Measurements from ENCODE around the gene MYO19. TPM values are rescaled to one million over a fixed set of nuclear protein-coding genes. Genes with fewer than 3 reads are reported as not detected.
"Not testable (repeated sequence)": the region's sequence is repeated elsewhere in the genome, so short reads cannot be mapped to it uniquely, and the experiment has no call there.

The MYO19 gene
- polyA plus RNA-seq, 1 donor: 70.1 TPM

GRCh38 chr17:36464765-36465088 lies 69.9 kb downstream of the MYO19 start:
- DNase-seq: no peak

DNA sequence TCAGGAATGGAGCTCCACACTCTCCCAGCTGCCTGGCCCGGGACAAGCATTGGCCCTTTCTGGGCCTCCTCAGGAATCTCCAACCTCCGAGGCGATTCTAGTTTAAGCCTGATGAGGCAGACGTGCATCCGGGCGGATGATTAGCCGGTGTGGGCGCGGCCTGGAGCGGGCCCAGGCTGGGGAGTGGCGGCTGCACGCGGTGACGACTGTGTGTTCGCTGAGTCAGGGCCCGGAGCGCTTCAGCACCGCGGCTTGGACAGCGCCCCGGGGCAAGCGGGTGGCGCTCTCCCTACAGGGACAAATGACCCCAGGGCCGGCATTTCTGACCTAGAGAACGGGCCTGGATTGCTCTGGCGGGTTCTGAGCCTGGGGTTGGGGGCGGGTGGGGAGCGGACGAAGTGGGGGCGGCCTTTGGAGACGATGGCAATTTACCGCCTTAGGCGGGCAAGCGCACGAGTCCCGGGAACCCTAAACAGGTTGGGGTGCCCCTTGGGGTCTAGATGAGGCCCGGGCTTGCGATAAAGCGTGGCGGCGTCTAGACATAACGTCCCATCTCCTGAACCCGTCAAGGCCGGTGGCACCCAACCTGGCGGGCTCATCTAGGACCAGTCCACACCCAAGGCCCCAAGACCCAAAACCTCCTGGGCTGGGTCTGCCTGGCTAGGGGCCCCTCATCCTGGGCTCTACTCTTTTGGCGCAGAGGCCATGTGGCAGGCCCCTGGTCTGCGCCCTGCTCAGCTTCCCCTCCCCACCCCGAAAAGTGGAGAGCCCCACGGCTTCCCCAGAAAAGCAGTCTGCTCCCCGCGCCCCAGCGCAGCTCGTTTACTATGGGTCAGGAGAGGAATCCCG lies 70.5 kb downstream of the MYO19 start:
- peak; percentile 85 for DNase-seq

GRCh38 chr17:36461330-36462110 lies 73.1 kb downstream of the MYO19 start:
- DNase-seq: no peak

DNA sequence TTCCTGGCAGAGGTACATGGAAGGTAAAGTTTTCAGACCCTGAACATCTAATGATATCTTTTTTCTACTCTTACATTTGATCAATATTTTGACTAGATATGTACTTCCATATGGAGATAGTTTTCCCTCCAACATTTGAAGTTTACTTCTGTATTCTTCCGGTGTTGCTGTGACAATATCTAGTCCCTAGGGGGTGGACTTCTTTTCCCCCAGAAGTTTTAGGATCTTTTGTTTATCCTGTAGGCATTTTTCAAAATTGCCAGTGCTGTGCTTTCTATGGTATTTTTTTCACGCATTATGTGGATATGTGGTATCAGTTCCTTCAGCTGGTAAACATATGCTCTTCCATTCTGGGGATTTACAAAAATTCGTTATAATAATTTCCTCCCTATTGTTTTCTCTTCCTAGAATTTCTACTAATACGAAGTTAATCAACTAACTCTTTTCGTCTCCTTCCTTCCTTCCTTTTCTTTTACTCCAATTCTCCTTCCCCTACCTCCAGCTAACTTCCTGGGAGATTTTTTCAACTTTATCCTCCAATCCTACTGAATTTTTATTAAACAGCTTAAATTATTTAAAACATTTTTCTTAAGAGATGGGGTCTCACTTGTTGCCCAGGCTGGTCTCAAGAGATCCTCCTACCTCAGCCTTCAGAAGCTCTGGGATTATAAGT lies 74.3 kb downstream of the MYO19 start:
- no peak for DNase-seq

DNA sequence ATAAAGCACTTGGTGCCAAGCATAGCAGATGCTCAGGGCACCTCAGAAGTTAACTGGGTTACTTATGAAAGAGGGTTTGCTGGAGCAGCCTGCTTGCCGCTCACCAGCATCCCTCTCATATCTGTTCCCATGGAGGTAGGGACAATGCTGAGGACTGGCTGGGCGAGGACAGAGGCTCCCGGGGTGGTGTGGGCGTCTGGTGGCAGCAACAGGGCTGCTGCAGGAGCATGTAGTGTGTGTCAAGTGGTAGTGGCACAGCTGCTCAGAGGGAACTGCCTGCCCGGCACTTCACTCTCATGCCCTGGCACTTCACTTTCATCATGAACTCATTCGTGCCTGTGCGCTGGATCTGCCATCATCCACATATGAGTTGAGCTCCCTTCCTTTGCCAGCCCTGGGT lies 75.1 kb downstream of the MYO19 start:
- no peak for DNase-seq

DNA sequence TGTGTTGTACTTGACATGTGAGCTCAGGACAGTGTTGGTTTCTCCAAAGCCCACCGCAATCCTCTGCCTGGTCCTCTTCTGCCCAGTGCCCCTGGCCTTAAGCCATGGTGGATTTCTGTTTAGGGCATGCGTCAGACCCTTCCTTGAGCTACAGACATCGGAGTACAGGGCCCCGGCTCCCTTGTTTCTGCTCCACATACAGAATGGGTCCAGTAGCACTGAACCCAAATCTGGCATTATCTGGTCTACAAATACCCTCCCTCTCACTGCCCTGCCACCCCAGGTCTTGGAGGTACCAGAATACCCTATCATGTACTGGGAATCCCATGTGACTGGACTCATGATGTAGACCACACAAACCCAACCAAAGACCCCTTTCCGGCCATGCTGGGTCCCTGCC lies 75.6 kb downstream of the MYO19 start:
- no peak for DNase-seq

- not testable (repeated sequence) for DNase-seq
These were observed 77.0 kb downstream of the MYO19 start for GRCh38 chr17:36457701-36458100.

DNA sequence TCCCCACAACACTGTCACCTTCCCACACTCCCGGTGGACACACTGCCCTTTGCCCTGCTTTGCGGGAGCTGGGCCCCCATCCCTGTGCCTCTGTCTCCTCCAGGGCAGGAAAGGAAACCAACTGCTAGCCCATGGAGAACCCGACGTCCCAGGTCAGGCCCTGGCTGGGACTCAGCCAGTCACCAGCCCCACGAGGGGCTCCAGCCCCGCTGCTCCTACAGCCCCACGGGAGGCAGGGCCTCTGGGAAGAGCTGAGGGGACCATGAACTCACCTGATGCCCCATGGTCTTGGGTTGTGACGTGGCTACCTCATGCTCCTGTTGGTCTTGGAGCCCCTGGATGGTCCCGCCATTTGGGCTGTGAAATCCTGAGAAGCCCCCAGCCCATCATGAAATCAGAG lies 81.8 kb downstream of the MYO19 start:
- not testable (repeated sequence) for DNase-seq

GRCh38 chr17:36449997-36450396 lies 84.7 kb downstream of the MYO19 start:
- not testable (repeated sequence) for DNase-seq

Other genes with a start within 250 kb of the MYO19 start
- not detected for gene TBC1D3G, start 211.0 kb downstream of the MYO19 start, polyA plus RNA-seq (ENCODE audit: insufficient read length)
- gene TBC1D3H, start 146.4 kb downstream of the MYO19 start, polyA plus RNA-seq (ENCODE audit: insufficient read length): not detected
- 72.3 TPM for gene ZNHIT3, start 48.2 kb downstream of the MYO19 start, polyA plus RNA-seq (ENCODE audit: insufficient read length)
- gene PIGW, start 119 bp upstream of the MYO19 start, polyA plus RNA-seq (ENCODE audit: insufficient read length): 17.4 TPM
- 112 TPM for gene GGNBP2, start 10.1 kb upstream of the MYO19 start, polyA plus RNA-seq (ENCODE audit: insufficient read length)
- gene DHRS11, start 57.0 kb upstream of the MYO19 start, polyA plus RNA-seq (ENCODE audit: insufficient read length): 28.8 TPM
- 4.0 TPM for gene MRM1, start 66.7 kb upstream of the MYO19 start, polyA plus RNA-seq (ENCODE audit: insufficient read length)

All from left kidney (tissue), 2 donors.